HG02970 (cell line): ENCODE measurements around the gene RIPOR1.
A peak's percentile ranks its signal among the peaks of the same experiment; 100 is the strongest.
"Not testable (repeated sequence)": the region's sequence is repeated elsewhere in the genome, so short reads cannot be mapped to it uniquely, and the experiment has no call there.

Experiments used
- ATAC-seq: cut with Tn5 transposase; IDR thresholded peaks from one replicate; pipeline ENCODE4 v1.9.1; 2021; ENCODE audit warnings: mild to moderate bottlenecking, moderate library complexity, moderate number of reproducible peaks; ENCODE audit not compliant: unreplicated experiment, low FRiP score

RIPOR1 gene

DNA sequence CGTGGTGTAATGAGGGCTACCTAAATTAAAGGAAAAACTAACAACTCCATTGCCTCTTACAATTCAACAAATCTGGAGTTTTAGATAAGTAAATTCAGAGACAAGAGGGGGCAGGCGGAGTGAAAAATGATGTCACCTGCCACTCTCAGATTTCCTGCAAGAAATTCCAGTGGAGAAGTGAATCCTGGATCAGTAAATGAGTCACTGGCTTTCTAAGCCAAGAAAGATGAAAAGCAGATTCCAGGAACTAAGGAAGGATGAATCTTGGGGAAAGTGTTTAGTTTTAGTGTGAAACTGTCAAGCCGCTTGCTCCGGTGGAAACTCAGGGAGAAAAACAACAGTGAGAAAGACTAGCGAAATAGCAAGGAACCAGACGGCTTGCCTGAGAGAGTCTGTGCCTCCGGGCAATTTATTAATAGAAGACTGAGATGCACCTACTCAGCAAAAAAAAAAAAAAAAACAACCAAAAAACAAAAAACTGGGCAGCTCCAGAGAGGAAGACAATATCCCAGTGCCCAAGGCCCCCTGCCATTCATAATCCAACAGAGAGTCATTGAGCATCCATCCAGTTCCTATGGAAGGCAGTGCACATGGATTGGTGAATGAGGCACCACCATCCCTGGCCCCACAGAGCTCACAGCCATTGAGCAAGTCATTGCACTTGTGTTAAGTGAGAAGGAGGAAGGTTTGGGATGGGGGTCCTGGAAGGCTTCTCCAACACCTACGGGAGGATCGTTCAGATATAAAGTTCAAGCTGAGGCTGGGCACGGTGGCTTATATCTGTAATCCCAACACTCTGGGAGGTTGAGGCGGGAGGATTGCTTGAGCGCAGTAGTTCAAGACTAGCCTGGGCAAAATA lies 12.1 kb upstream of the RIPOR1 start:
- ATAC-seq, result no peak

- no peak for ATAC-seq
Measured at GRCh38 chr16:67517155-67517445, 11.5 kb upstream of the RIPOR1 start.

DNA sequence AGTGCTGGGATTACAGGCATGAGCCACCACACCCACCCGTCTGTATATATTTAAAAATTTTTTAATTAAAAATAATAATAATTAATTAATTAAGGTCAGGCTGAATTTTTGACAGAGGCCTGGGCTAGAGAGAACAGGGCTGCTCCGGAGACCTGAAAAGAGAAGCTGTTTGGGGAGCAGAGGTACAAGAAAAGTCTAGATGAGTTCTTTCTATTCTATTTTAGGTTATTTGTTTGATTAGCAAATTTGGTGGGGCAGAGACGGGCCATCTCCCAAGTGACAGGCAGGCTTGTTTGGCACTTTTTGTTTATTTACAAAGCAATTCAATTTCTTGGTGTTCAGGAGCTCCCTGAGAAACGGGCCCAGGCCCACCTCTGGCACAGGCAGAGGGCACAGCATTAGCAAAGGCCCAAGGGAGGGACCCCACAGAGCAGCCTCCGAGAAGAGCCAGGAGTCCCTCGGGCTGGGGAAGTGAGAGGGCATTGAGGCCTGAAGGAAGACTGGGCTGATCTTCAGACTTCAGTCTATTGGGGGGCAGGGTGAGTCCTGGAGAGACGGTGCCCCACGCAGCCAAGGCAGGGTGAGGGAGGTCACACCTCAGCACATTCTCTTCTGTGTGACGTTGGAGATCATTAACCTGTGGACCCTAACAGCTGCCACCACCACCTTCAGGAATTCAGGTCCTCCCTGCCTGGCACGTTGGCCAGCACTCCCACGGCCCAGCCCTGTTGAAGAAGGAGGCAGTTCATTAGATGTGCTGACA lies 10.8 kb upstream of the RIPOR1 start:
- no peak for ATAC-seq

DNA sequence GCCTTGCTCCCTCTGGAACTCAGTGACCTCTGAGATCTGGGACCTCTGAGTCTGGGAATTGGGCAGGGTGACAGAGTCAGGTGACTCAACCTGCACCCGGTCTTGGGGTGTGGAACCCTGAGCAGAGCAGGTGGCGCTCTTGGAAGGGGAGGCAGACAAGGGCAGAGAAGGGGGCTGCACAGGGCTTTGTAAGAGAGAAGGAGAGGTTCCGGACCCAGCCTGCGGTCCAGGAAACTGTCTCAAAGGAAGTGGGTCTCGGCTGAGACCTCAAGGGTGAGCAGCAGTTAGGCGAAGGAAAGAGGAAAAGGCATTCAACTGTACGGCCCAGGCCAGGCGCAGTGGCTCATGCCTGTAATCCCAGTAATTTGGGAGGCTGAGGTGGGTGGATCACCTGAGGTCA lies 10.0 kb upstream of the RIPOR1 start:
- no peak for ATAC-seq

GRCh38 chr16:67519242-67519641 lies 9.4 kb upstream of the RIPOR1 start:
- ATAC-seq, result no peak

DNA sequence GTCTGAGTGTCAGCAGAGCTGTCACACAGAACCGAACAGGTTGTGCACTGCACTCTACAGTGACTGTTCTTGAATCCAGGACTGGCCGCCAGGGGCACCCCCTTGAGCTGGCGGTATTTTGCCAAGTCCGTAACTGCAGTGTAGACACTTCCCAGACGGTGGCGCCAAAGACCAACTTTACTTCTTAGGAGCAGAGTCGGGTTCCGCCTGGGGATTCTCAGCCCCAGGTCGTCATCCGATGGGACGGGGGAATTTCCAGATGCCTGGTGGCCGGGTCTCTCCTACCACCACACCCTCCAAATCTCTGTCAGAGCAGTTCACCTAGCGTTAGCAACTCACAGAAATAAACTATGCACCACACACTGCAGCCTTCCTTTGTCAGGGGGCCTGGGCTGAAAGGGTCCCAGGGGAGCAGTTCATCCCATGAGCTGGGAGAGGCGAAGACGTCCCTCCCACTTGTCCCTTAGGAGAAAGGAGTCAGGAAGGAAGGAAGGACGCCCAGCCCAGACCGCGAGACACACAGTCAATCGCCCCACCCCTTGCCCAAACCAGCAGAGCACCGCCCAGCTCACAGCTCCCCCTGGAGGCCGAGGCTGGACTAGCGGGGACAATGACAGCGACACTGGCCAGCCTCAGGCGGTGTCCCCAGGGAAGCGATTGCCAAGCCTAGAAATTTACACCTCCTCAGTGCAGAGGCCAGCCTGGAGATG lies 7.4 kb upstream of the RIPOR1 start:
- ATAC-seq, result peak; percentile 75

- ATAC-seq, result no peak
Measured at GRCh38 chr16:67525176-67525860, 3.3 kb upstream of the RIPOR1 start.

DNA sequence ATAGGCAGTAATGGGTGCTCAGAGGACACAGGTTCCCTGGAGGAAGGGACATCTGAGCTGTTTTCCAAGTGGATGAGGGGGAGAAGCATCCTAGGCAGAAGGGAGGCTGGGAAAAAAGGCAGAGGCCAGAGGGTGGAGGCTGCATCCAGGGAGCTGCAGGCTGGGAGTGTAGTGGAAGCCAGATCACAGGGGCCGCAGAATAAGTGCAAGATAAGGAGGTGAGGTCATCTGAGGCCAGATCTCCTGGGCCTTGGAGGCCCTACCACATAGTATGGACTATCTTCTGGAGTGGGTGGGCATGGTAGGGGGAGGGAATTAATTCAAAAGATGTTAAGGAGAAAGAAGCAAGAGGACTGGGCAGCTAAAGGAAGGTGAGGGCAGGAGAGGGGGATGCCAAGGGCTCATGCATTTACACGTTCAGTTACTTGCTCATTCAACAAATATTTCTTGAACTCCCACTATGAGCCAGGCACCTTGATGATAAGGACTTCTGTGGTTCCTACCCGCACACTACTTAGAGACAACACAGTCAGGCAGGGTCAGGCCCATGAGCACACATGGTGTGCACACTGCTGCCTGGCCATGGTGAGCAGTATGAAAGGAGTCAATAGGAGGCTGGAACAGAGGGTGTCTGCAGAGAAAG lies 2.4 kb upstream of the RIPOR1 start:
- ATAC-seq, result no peak

DNA sequence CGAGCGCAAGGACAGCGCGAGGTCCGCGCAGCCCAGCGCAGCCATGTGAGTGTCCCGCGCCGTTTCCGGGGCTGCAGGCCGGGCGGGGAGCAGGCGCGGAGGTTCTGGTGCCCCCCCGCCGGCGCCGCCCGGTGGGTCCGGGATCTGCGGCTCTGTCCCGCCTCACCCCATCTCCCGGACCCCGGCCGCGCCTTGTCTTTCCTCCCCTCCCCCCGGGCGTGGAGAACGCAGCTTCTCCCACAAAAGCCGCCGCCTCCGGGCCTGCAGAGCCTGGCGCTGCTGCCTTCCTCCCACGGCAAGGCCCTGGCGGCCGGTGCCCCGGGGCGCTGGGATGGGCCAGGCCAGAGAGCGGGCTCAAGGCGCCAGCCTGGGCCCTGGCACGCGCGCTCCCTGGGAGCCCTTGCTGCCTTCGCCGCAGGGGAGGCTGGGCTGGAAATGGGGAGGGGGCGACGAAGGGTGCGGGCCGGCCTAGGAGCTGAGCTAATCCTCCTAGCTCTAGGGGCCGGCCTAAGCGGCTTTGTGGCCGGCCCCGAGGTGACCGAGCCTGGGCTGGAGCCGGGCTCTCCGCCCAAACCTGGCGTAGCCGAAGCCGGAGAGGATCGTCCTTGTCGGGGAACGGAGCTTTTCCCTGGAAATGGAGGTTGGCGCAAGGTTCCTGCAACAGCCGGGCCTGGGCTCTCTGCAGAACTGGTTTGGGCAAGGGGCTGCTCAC lies 397 bp downstream of the RIPOR1 start:
- no peak for ATAC-seq

DNA sequence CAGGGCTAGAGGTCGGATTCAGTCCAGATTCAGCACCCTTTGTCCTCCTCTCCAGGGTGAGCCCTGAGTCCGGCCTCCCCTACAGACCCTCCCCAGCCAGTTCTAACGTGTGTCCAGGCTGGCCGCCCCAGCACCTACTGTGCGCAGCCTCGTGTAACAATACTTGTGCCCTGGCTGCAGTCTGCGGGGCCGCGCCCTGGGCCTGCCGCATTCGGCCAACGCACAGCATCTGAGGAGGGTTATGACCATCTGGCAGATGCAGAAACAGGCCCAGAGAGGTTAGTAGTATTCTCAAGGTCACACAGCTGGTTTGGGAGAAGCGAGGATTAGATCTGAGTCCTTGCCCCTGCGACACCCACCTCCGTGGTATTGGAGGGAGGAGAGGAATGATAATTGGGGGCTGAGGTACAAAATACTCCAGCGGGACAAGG lies 968 bp downstream of the RIPOR1 start:
- ATAC-seq, result no peak

DNA sequence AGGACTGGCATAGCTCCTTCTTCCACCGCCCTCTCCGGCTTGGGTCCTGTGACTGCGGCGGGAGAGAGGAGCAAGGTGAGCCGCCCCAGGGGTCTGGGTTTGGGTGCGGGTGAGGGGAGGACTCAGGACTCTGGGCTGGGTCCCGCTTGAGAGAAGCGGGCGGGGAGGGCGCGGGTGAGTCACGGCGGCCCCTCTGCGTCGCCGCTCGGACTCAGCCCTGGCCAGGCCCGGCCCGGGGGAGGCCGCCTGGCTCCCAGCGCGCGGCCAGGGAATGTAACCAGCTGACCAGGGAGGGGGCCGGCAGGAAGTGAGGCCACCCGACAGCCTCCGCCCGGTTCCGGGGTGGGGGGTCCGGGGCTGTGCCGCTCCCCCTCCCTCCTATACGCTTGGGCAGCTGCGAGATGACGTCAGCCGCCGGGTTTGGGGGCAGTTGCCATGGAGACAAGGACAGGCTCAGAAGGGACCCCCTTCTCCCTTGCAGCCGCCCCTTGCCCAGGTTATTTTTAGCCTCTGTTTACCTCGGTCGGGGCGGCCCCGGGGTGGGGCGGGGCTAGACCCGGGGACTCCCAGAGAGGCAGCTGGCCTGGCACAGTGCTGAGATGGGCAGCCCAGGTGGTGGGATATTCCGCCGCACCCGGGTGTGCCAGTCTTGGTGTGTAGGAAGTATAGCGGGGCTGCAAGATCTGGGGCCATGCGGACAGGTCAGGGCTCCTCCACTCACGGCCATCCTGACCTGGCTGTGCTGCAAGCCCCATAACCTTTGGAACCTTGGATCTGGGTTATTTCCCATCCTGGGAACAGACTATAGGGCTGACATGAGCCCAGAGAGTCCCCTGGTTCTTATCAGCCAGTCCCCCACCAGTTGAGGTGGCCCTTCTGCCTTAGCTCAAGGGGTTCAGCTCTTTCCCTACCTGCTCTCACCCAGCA lies 1.6 kb downstream of the RIPOR1 start:
- ATAC-seq, result peak; percentile 42

GRCh38 chr16:67531247-67531646 lies 2.6 kb downstream of the RIPOR1 start:
- ATAC-seq, result no peak

- ATAC-seq, result no peak
Measured at GRCh38 chr16:67533024-67533560, 4.5 kb downstream of the RIPOR1 start.

- ATAC-seq, result not testable (repeated sequence)
Measured at GRCh38 chr16:67533987-67534386, 5.4 kb downstream of the RIPOR1 start.

DNA sequence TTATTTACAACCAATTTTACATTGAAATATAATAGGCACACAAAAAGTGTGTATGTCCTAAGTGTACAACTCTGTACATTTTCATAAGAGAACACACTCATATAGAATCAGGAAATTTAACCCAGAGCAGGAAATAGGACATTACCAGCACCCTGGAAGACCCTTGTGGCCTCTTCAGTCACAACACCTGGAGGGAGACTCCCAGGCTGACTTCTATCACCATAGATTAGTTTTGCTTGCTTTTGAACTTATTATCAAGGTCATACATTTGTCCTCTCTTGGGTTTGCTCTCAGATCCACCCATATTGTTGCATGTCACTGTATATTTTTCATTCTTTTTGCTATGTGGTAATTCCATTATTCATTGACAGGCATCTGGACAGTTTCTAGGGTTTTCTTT lies 5.8 kb downstream of the RIPOR1 start:
- ATAC-seq, result no peak

DNA sequence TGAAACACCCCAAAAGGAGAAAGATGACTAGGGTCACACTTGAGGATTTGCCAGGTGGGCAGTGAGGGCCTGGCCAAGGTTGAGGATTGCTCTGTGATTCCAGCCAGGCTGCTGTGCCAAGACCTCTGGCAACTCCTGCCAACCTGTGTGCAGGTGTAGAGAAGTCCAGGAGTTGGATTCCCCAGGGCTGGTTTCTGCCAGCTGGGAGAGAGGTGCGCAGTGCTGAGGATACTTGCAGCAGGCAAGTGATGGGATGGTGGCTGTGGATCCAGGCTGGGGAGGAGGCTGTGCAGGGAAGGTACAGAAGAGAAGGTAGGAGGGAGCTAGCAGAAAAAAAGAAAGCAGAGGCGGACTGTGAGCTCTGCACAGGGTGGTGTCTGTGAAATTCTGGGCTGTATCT lies 6.6 kb downstream of the RIPOR1 start:
- no peak for ATAC-seq

DNA sequence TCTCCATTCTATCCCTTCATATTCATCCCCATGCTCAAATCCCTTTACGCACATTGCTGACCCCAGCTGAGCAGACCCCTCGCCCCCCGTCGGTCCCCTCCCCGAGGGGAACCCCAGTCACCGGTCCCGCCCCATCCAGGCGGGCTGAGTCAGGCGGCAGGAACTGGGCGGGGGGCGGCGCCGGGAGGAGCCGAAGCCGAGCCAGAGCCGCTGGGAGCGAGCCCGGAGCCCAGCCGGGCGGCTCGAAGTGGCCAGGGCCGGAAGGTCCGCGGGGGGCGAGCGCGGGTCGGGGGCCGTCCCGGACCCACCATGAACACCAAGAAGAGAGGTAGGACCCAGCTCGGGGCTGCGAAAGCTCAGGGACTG lies 8.6 kb downstream of the RIPOR1 start:
- peak; percentile 28 for ATAC-seq
